C4-2B (cell line): ENCODE measurements around the gene TRMT44.

Experiments used
- H3K27ac ChIP-seq: fragments of 450-650 bp; 2 replicates; pipeline ENCODE4 v1.5.1; 2017
- ZFX ChIP-seq: fragments of 450-650 bp; IDR thresholded peaks from 2 replicates; pipeline ENCODE4 v1.6.1; 2017
- TF ChIP-seq, protein P1 (sequence below): fragments of 450-650 bp; conservative IDR thresholded peaks from 2 replicates; pipeline ENCODE4 v1.5.1; 2017; ENCODE audit warnings: mild to moderate bottlenecking

Gene TRMT44

DNA sequence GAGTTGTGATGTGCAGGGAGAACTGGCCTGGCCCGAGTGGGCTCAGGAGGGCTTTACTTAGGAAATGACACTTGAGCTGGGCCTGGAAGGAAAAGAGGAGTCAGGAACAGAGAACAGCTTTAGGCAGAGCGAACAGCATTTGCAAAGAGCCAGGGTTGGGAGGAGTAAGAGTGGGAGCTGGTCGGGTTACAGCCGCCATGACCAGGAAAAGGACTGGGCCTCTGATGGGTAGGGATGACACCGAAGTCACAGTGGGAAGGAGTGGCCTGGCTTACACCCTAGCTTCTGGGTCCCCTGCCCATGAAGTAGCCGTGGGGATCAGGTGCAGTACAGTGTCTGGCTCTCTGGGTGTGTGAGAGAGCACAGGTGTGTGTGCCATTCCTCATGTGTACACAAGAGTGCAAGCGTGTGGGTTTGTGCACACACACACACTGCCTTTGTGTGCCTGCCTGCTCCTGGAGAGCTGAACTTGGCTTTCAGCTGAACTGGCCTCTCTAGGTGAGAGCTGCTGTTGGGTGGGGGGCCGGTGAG is 31.6 kb downstream of the TRMT44 start:
- H3K27ac ChIP-seq: no peak overlapping the region
- TF ChIP-seq ZFX: no peak
- TF ChIP-seq, protein P1, sequence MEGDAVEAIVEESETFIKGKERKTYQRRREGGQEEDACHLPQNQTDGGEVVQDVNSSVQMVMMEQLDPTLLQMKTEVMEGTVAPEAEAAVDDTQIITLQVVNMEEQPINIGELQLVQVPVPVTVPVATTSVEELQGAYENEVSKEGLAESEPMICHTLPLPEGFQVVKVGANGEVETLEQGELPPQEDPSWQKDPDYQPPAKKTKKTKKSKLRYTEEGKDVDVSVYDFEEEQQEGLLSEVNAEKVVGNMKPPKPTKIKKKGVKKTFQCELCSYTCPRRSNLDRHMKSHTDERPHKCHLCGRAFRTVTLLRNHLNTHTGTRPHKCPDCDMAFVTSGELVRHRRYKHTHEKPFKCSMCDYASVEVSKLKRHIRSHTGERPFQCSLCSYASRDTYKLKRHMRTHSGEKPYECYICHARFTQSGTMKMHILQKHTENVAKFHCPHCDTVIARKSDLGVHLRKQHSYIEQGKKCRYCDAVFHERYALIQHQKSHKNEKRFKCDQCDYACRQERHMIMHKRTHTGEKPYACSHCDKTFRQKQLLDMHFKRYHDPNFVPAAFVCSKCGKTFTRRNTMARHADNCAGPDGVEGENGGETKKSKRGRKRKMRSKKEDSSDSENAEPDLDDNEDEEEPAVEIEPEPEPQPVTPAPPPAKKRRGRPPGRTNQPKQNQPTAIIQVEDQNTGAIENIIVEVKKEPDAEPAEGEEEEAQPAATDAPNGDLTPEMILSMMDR: no peak

DNA sequence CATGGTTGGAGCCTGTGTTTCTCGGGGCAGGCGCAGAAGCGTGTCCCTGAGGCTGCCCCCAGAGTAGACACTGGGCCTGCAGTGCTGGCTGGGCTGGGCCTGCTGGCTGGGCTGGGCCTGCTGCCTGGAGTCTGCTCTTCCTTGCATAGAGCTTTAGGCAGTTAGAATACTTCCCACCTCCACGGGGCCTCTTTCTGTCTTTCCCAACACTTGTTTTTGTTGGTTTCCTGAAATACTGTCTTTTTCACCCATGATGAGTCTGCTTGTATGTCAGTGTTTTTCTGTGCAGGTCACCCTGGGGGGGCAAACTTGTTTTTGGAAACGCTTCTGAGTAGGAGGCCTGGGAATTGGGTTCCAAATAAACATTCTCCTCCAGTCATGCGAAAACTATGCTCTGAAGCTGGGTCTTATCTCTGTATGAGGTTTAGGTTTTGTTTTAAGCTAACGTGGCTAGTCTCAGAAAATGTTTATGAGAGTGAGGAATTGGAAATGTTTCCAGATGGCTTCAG is 32.2 kb downstream of the TRMT44 start:
- H3K27ac ChIP-seq: no peak overlapping the region
- TF ChIP-seq ZFX: no peak
- TF ChIP-seq, protein P1: no peak

- H3K27ac ChIP-seq: no peak overlapping the region
Observed at GRCh38 chr4:8473198-8473919, 32.8 kb downstream of the TRMT44 start.

GRCh38 chr4:8473920-8474590 is 33.5 kb downstream of the TRMT44 start:
- no peak for TF ChIP-seq ZFX
- TF ChIP-seq, protein P1: no peak
- no peak overlapping the region for H3K27ac ChIP-seq

More at GRCh38 chr4:8473198-8473919, 32.8 kb downstream of the TRMT44 start:
- TF ChIP-seq, protein P1: no peak
- TF ChIP-seq ZFX: no peak

DNA sequence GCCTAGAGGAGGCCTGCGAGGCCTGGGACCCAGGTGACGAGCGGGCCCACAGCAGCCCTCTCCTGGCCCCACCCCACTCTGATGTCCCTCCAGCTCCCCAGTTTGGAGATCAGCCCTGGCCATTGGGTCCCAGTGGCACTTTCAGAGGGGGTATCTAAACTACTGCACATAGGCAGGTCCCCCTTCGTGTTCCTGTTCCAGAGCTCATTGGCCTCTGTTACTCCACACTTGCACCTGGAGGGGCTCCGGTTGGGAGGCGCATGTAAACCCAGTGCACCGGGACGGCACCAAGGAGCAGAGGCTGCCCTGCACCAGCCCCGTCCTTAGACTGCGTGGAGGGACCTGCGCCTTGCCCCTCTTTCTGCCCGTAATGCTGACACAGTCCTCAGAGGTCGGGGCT is 34.3 kb downstream of the TRMT44 start:
- H3K27ac ChIP-seq: no peak overlapping the region
- TF ChIP-seq, protein P1: no peak
- no peak for TF ChIP-seq ZFX

- H3K27ac ChIP-seq: no peak overlapping the region
- no peak for TF ChIP-seq ZFX
- TF ChIP-seq, protein P1: no peak
Observed at GRCh38 chr4:8475751-8476575, 35.4 kb downstream of the TRMT44 start.
